Measurements from ENCODE around the gene VKORC1. TPM values are rescaled to one million over a fixed set of nuclear protein-coding genes. Genes with fewer than 3 reads are reported as not detected.

The VKORC1 gene
- total RNA-seq, 1 experiment from 2014 or later, result 83.8 TPM

Other genes with a start within 250 kb of the VKORC1 start
- gene BCL7C, start 200.7 kb downstream of the VKORC1 start, total RNA-seq (2021; ENCODE audit: unreplicated experiment), result 44.9 TPM
- 1.4 TPM for gene CTF1, start 198.2 kb downstream of the VKORC1 start, total RNA-seq (2021; ENCODE audit: unreplicated experiment)
- gene FBXL19, start 171.2 kb downstream of the VKORC1 start, total RNA-seq (2021; ENCODE audit: unreplicated experiment), result 45.2 TPM
- gene ORAI3, start 145.7 kb downstream of the VKORC1 start, total RNA-seq (2021; ENCODE audit: unreplicated experiment), result 9.0 TPM
- 26.9 TPM for gene SETD1A, start 137.0 kb downstream of the VKORC1 start, total RNA-seq (2021; ENCODE audit: unreplicated experiment)
- 8.6 TPM for gene HSD3B7, start 109.6 kb downstream of the VKORC1 start, total RNA-seq (2021; ENCODE audit: unreplicated experiment)
- gene STX1B, start 84.2 kb downstream of the VKORC1 start, total RNA-seq (2021; ENCODE audit: unreplicated experiment), result 1.6 TPM
- 26.0 TPM for gene STX4, start 61.2 kb downstream of the VKORC1 start, total RNA-seq (2021; ENCODE audit: unreplicated experiment)
- gene ZNF668, start 20.6 kb downstream of the VKORC1 start, total RNA-seq (2021; ENCODE audit: unreplicated experiment), result 16.8 TPM
- gene ZNF646, start 20.4 kb downstream of the VKORC1 start, total RNA-seq (2021; ENCODE audit: unreplicated experiment), result 17.7 TPM
- 11.6 TPM for gene PRSS53, start 5.9 kb downstream of the VKORC1 start, total RNA-seq (2021; ENCODE audit: unreplicated experiment)
- 60.7 TPM for gene BCKDK, start 13.6 kb upstream of the VKORC1 start, total RNA-seq (2021; ENCODE audit: unreplicated experiment)
- 44.9 TPM for gene KAT8, start 22.9 kb upstream of the VKORC1 start, total RNA-seq (2021; ENCODE audit: unreplicated experiment)
- 42.6 TPM for gene PRSS8, start 40.9 kb upstream of the VKORC1 start, total RNA-seq (2021; ENCODE audit: unreplicated experiment)
- gene PRSS36, start 55.3 kb upstream of the VKORC1 start, total RNA-seq (2021; ENCODE audit: unreplicated experiment), result not detected
- 522 TPM for gene FUS, start 85.3 kb upstream of the VKORC1 start, total RNA-seq (2021; ENCODE audit: unreplicated experiment)
- not detected for gene PYCARD, start 108.0 kb upstream of the VKORC1 start, total RNA-seq (2021; ENCODE audit: unreplicated experiment)
- 43.8 TPM for gene TRIM72, start 119.3 kb upstream of the VKORC1 start, total RNA-seq (2021; ENCODE audit: unreplicated experiment)
- not detected for gene PYDC1, start 122.3 kb upstream of the VKORC1 start, total RNA-seq (2021; ENCODE audit: unreplicated experiment)
- 1.7 TPM for gene ITGAM, start 165.2 kb upstream of the VKORC1 start, total RNA-seq (2021; ENCODE audit: unreplicated experiment)

All from HCT116 (cell line).